SU-DHL-6 (cell line): ENCODE results near the gene MRPS35.

Experiments used
- H2AFZ ChIP-seq: fragments of 200-600 bp; sonication (generic); 2 replicates; pipeline ENCODE4 v1.6.1; 2014; ENCODE audit warnings: low read depth, mild to moderate bottlenecking, moderate library complexity, mixed read lengths, antibody characterized with exemption, low read length; ENCODE audit not compliant: severe bottlenecking
- H3F3A ChIP-seq: fragments of 200-600 bp; shearing (Covaris generic); 2 replicates; pipeline ENCODE4 v1.6.0; 2016; ENCODE audit warnings: antibody characterized with exemption, mild to moderate bottlenecking; ENCODE audit not compliant: insufficient read depth
- H3K27ac ChIP-seq: fragments of 200-600 bp; sonication (generic); 2 replicates; pipeline ENCODE4 v1.5.1; 2016; ENCODE audit warnings: low read depth, mild to moderate bottlenecking, low read length, moderate library complexity, mixed read lengths
- H3K27me3 ChIP-seq: fragments of 200-600 bp; sonication (generic), shearing (Covaris generic); 2 replicates; pipeline ENCODE4 v1.6.0; 2014; ENCODE audit warnings: mild to moderate bottlenecking, low read length
- H3K36me3 ChIP-seq: fragments of 200-600 bp; sonication (generic); 2 replicates; pipeline ENCODE4 v1.6.1; 2014; ENCODE audit warnings: mild to moderate bottlenecking, low read length, mixed read lengths
- H3K4me2 ChIP-seq: fragments of 300-600, 200-600 bp; shearing (Covaris generic), sonication (generic); 2 replicates; pipeline ENCODE4 v1.6.0; 2014; ENCODE audit warnings: low read length, low read depth, mild to moderate bottlenecking; ENCODE audit not compliant: poor library complexity, severe bottlenecking
- H3K4me3 ChIP-seq: fragments of 200-600 bp; sonication (generic); 2 replicates; pipeline ENCODE4 v1.5.1; 2014; ENCODE audit warnings: antibody characterized with exemption, low read length, mild to moderate bottlenecking, mixed read lengths; ENCODE audit not compliant: insufficient read depth, poor library complexity, severe bottlenecking
- H3K79me2 ChIP-seq: fragments of 200-600 bp; sonication (generic); 2 replicates; pipeline ENCODE4 v1.6.1; 2014; ENCODE audit warnings: mild to moderate bottlenecking, low read length, moderate library complexity; ENCODE audit not compliant: insufficient read depth
- H3K9ac ChIP-seq: fragments of 200-600 bp; sonication (generic); 2 replicates; pipeline ENCODE4 v1.7.0; 2014; ENCODE audit warnings: mild to moderate bottlenecking, low read length
- H3K9me2 ChIP-seq: fragments of 200-600 bp; sonication (generic); replicated peaks from 2 replicates; pipeline ENCODE4 v1.6.1; 2014; ENCODE audit warnings: low read length; ENCODE audit not compliant: insufficient read depth
- H3K9me3 ChIP-seq: fragments of 200-600 bp; sonication (generic); 2 replicates; pipeline ENCODE4 v1.6.1; 2014; ENCODE audit warnings: low read length, mixed read lengths; ENCODE audit not compliant: insufficient read depth
- H4K20me1 ChIP-seq: fragments of 200-600 bp; sonication (generic); 2 replicates; pipeline ENCODE4 v1.6.1; 2014; ENCODE audit warnings: low read depth, mild to moderate bottlenecking, antibody characterized with exemption, low read length, moderate library complexity, mixed read lengths
- CTCF ChIP-seq: fragments of 200-600 bp; sonication (generic); IDR thresholded peaks from one replicate; pipeline ENCODE4 v1.5.1; 2017; ENCODE audit warnings: antibody characterized with exemption, mild to moderate bottlenecking, low read length, moderate library complexity; ENCODE audit not compliant: insufficient read depth, poor library complexity, severe bottlenecking
- EZH2phosphoT487 ChIP-seq: fragments of 200-600 bp; sonication (generic), shearing (Covaris generic); conservative IDR thresholded peaks from 2 replicates; pipeline ENCODE4 v1.6.1; 2018; ENCODE audit warnings: mild to moderate bottlenecking, antibody characterized with exemption, low read length, moderate library complexity, mixed read lengths

The MRPS35 gene

GRCh38 chr12:27801630-27802029 lies 91.0 kb downstream of the MRPS35 start:
- Histone ChIP-seq H3F3A (no peaks in the 10 kb centered on the region), H3K4me2 (no peak overlapping the region), H3K27ac (no peak overlapping the region), H3K9me2 (no peaks in the 10 kb centered on the region), H3K4me3 (no peak overlapping the region), H2AFZ (no peak overlapping the region), H3K9me3 (no peaks in the 10 kb centered on the region), H4K20me1 (no peaks in the 10 kb centered on the region), H3K36me3 (peaks cover 15% of the 10 kb centered on the region; the same call in 1 of the 2 replicates), H3K27me3 (no peaks in the 10 kb centered on the region), H3K9ac (no peak overlapping the region), H3K79me2 (no peaks in the 10 kb centered on the region)
- TF ChIP-seq CTCF = no peak
- TF ChIP-seq EZH2phosphoT487 = no peak

- Histone ChIP-seq H3K9me2 (no peaks in the 10 kb centered on the region), H3K9ac (no peak overlapping the region), H3K4me3 (no peak overlapping the region), H3K27me3 (no peaks in the 10 kb centered on the region), H3K4me2 (no peak overlapping the region), H2AFZ (no peak overlapping the region), H3K79me2 (no peaks in the 10 kb centered on the region), H3F3A (no peaks in the 10 kb centered on the region), H3K9me3 (no peaks in the 10 kb centered on the region), H3K27ac (no peak overlapping the region), H3K36me3 (peaks cover 15% of the 10 kb centered on the region; the same call in 1 of the 2 replicates), H4K20me1 (no peaks in the 10 kb centered on the region)
- no peak for TF ChIP-seq EZH2phosphoT487
- no peak for TF ChIP-seq CTCF
These were observed 91.9 kb downstream of the MRPS35 start for GRCh38 chr12:27802511-27802910.

GRCh38 chr12:27802936-27803335 lies 92.3 kb downstream of the MRPS35 start:
- Histone ChIP-seq H2AFZ (no peak overlapping the region), H3K36me3 (peaks cover 13% of the 10 kb centered on the region; the same call in 1 of the 2 replicates), H4K20me1 (no peaks in the 10 kb centered on the region), H3K27ac (no peak overlapping the region), H3K27me3 (no peaks in the 10 kb centered on the region), H3K9me2 (no peaks in the 10 kb centered on the region), H3F3A (no peaks in the 10 kb centered on the region), H3K79me2 (no peaks in the 10 kb centered on the region), H3K4me3 (no peak overlapping the region), H3K4me2 (no peak overlapping the region), H3K9me3 (no peaks in the 10 kb centered on the region), H3K9ac (no peak overlapping the region)
- TF ChIP-seq EZH2phosphoT487 = no peak
- no peak for TF ChIP-seq CTCF

DNA sequence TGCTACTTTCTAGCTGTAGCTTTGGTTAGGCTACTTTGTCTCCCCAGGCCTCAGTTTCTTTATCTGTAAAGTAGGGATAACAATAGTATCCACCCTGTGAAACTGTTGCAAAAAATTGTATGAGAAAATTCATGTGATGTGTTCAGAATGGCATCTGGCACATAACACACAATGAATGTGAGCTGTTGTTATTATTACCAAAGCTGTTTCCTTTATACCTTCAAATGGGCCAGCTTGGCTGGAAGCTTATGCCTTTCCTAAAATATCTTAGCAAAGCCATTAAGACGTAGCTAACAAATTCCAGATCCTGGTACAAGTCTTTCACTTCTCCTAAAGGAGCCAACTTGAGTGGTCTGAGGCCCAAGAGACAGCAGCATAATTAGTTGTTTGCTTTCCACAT lies 94.6 kb downstream of the MRPS35 start:
- TF ChIP-seq EZH2phosphoT487 (no peak), CTCF (no peak)
- no peak overlapping the region for H3K9ac ChIP-seq

More for the DNA sequence above, 94.6 kb downstream of the MRPS35 start:
- H3K4me2 ChIP-seq = no peak overlapping the region
- H2AFZ ChIP-seq = no peak overlapping the region
- H3K27ac ChIP-seq = no peak overlapping the region
- H3K36me3 ChIP-seq = no peaks in the 10 kb centered on the region
- no peak overlapping the region for H3K4me3 ChIP-seq
- H3K9me3 ChIP-seq = no peaks in the 10 kb centered on the region
- H3K9me2 ChIP-seq = no peaks in the 10 kb centered on the region; the same call in 1 of the 2 replicates
- no peaks in the 10 kb centered on the region for H4K20me1 ChIP-seq
- H3K79me2 ChIP-seq = no peaks in the 10 kb centered on the region
- H3F3A ChIP-seq = no peaks in the 10 kb centered on the region
- H3K27me3 ChIP-seq = no peaks in the 10 kb centered on the region
